Superior temporal gyrus (tissue), 1 donor: ENCODE measurements around the gene SLC27A5.

ENCODE experiments used
- DNase-seq: peaks from one replicate; pipeline ENCODE4 v3.0.0-alpha.2; 2016; ENCODE audit errors: extremely low spot score

SLC27A5 gene, protein sequence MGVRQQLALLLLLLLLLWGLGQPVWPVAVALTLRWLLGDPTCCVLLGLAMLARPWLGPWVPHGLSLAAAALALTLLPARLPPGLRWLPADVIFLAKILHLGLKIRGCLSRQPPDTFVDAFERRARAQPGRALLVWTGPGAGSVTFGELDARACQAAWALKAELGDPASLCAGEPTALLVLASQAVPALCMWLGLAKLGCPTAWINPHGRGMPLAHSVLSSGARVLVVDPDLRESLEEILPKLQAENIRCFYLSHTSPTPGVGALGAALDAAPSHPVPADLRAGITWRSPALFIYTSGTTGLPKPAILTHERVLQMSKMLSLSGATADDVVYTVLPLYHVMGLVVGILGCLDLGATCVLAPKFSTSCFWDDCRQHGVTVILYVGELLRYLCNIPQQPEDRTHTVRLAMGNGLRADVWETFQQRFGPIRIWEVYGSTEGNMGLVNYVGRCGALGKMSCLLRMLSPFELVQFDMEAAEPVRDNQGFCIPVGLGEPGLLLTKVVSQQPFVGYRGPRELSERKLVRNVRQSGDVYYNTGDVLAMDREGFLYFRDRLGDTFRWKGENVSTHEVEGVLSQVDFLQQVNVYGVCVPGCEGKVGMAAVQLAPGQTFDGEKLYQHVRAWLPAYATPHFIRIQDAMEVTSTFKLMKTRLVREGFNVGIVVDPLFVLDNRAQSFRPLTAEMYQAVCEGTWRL

DNA sequence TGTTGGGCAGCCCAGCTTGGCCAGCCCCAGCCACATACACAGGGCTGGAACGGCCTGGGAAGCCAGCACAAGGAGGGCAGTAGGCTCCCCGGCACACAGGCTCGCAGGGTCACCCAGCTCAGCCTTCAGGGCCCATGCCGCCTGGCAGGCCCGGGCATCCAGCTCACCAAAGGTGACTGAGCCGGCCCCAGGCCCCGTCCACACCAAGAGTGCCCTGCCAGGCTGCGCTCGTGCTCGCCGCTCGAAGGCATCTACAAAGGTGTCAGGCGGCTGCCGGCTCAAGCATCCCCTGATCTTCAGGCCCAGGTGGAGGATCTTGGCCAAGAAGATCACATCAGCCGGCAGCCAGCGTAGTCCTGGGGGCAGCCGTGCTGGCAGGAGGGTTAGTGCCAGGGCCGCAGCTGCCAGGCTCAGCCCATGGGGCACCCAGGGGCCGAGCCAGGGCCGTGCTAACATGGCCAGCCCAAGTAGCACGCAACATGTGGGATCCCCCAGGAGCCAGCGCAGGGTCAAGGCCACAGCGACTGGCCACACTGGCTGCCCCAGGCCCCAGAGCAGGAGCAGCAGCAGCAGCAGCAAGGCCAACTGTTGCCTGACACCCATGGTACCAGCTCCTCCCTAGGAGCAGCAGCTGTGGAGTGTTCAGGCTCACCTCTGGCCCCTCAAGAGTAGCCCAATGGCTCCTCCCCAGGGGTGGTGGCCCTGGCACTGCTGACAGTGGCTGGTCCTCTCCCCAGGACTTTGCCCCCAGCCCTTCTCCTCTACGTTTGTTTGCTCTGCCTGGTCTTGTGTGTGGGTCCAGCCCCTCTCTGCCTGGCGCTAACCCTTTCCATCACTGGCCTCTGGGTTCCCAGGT lies at the start of gene SLC27A5:
Gene SLC27A5 (minus strand): TSS at position 640 of the 856 bp plus-strand sequence. CDS start 37 bp downstream, at position 603.
- DNase-seq: no peak

DNA sequence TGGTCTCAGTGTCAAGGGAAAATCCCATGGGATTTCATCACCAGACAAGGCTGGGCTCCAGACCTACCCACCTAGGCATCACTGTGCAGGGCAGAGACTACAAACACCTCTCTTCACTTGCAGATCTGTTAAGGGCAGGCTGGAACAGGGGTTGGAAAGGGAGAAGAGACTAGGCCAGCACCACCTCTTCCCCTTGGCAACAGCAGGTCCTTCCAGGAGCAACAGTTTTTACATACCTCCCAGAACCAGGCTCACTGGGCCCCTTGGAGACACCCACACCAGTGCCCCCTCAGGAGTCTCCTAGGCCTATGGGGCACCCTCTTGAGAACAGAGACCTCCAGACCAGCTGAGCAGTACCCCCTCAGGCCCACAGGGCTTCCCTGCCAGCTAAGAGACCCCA lies 49.1 kb upstream of the SLC27A5 start:
- DNase-seq: no peak

DNA sequence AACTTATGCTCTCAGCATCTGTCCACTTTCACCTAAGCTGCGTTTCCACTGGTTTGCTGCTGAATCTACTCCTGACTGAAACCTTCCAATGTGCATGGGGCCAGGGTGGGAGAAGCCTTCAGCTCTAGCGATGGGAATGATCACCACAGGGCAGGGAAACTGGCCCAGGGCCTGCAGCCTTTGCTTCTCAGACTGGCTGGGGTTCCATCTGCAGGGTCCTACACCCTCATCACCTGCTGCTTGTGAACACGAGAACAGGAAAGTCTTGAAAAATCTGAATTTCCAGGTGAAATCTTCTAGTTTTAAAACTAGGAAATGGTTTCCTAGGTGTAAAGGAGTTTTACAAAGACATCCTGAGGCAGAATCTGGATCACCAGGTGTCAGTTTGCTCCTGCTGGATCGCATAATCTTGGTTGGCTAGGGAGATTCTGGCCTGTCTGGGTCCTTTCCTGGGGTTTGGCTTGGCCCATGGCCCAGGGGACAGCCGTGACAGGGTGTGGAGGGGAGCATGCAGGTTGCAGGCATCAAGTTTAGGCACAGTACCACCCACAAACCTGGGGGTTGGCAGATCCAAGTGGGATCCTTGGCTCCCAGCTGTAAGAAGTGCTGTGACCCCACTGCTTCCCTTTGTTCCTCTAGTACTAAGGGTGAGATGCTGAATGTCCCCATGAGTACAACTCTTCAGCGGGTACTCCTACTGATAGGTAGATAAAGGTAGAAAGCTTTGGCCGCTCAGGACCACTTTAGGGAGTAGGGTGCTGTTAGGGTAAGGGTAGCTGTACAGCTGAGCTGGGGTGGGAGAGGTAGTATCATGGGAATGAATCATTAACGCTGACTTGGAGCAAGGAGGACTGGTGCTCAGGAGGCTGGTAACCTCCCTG lies 48.5 kb upstream of the SLC27A5 start:
- DNase-seq: no peak

DNA sequence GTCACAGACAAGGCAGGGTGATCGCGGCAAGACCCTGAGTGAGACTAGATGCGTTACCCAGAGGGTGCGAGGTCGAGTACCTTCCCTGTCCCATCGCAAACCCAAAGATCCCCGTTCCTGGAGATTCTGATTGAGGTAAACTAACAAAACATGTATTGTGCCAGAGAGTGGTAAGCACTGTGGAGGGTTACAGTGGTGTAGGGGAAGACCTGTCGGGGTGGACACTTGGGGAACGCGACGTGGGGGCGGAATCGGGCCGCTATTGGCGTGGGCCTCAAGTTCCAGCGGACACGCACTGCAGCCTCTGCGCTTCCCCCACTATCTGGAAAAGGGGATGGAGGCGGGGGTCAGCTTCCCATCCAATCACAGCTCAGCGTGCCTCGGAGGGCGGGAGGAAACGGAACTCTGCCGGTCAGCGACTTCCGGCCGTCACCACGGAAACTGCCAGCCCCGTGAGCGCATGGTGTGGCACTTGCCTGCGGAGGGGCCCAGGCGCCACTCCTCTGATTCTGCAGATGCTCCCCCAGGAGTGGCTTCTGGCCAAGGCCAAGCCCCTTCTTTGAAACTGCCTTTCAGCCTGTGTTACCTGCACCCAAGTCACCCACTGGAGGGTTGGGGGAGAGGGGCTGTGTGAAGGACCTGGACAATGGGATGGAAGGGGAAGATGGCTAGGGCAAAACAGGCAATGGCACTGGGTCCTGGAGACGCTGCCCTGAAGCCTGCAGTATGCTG lies 47.6 kb upstream of the SLC27A5 start:
- peak; percentile 90 for DNase-seq

DNA sequence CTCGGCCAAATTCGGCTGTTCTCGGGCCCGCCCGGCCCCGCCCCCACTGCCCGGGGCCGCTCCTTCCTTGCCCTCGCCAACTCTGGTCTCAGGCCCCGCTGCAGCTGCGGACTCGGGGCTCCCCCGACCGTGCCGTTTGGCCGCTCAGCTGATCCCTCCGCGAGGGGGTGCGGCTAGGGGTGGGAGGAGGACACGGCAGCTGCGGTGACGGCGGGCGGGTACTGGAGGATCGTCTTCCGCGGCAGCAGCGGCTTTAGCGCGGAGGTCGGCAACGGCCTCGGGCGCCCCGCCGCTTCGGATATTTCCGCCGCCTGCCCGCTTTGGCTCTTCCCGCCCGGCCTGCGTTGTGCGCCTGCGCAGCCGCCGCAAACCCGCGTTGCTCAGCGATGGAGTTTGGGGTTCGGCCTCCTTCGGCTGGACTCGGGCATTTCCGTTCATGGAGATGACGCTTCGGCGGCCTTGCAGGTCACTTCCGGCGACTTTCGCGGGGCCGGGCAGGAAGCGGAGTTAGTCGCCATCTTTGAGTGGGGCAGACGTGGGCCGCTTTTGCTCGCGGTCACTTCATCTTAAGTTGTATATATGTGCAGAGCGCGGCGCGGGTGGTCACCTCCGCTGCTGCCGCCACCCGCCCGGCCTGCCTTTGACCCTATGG lies 47.0 kb upstream of the SLC27A5 start:
- DNase-seq: peak; percentile 97

DNA sequence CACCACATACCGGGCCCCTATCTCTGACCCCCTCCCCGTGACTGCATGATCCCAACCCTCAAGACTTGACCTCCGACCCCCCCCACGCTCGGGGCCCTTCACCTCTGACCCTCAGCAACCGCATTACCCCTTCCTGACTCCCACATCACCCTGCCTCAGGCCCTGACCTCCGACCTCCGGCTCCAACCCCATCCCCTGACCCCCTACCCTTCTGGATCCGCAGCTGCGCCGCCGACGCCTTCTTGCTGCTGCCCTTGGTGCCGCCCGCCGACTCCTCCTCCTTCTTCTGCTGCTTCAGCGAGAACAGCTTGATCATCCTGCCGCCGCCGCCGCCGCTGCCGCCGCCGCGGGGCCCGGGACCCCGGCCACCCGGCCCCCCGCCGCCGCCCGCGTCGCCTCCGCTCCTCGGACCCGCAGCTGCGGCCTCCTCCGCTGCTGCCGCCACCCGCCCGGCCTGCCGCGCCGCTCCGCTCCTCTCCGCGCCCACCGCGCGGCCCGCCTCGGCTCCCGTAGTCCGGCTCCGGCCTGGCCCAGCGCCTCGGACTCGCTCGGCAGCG lies 46.4 kb upstream of the SLC27A5 start, which contains the start of gene UBE2M:
Gene UBE2M (minus strand): TSS at position 546 of the 557 bp plus-strand sequence. CDS start 230 bp downstream, at position 316.
- no peak for DNase-seq

DNA sequence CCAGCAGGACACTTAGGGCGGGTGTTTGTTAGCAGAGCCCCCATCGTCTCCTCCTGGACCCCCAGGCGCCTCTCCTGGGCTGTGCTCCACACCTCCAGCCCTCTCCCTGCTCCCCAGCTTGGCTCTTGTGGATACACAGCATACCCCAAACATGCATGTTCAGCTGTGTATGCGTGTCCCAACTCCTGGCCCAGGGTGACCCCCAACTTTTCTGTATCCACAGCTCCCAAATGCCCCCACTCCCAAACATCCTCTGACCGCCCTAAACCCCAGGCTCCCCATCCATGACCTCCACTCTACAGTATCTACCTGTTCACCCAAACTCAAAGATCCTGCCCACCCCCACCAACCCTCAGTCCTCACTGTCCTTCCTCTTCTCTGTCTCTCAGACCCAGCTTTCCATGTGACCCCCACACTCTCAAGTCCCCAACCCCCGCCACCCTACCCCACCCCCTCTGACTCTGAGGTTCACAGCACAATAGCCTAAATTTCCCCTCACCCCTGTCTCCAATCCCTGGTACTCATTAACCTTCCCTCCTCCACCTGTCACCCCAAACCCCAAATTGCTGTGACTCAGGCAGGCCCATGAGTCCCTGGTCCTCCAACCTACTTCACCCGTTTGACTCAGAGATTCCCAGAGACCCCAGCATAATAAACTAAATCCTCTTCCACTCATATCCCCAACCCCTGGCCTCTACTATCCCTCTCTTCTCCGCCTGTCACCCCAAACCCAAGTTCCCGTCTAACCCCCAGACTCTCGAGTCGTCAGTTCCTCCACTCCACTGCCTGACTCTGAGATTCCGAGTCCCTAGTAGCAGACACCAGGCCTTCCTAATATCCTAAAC lies 45.7 kb upstream of the SLC27A5 start:
- no peak for DNase-seq

DNA sequence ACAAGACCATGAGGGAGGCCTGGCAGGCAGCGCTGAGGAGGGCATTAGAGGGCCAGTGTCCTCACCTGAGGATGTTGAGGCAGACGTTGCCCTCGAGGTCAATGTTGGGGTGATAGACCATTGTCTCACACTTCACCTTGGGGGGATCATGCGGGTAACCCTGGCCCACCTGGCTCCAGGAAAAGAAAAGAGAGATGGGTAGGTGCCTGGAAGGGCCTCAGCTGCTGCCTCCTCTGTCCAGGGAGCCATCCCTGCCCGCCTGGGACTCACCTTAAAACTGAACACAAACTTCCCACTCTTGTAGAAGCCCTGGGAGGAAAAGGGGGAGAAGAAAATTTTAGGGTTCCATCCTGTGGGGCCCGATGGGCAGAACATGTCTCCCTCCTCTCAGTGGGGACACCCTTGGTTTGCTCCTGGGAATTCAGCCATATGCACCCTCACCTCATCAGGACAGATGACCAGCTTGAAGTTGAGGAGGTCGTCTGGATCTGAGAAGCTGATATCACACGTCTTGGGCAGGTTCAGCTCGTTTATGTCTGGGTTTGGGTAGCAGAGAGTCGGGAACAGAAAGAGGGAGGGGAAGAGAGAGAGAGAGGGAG lies 44.9 kb upstream of the SLC27A5 start:
- DNase-seq: no peak

DNA sequence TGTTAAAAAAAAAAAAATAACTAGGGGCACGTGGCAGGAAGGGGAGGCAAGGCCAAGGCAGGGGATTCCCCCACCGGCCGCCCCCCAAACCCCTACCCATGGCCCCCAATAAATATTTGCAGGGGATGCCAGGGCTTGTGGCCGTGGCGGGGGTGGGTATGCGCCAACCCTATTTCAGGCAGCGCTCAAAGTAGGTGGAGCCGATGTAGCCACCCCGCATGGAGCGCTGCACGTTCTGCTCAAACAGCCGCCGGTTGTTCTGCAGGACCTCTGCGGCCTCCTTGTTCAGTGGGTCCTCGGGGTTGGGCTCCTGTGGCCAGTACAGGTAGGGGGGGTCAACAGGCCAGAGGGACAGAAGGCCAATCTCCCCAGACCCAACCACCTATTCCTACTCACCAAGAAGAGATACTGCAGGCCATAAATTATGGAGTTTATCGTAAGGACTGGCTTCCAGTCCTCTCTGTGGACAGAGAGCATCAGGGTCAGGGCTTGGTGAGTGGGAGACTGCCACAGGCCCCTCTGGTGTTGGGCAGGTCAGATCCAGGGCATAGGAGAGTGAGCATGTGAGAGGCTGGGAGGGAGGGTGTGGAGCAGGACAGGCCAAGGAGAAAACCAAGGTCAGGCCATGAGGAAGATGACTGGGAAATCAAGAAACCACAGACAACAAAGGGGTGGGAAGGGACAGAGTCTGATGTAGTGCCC lies 44.3 kb upstream of the SLC27A5 start:
- DNase-seq: no peak

DNA sequence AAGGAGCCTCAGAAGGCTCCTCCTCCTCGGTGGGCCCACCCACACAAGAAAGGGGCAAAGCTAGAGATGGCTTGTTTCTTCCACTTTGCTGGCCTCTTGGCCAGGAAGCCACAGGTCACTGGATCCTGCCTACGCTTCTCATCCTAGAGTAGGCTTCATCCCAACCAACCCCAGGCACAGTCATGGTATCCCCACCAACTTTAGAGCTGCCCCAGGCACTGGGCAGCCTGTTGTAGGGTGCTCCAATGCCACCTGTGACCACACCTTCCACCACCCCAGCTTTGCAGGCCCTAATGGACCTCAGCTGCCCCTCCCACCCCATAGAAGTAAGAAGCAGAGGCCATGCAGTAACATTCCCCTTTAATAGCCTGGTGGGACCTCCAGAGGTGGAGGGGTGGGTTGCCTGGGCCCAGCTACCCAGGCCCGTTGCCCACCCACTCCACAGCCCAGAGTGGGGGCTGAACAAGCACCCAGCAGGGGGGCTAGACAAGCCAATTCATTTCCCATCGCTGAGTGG lies 43.6 kb upstream of the SLC27A5 start:
- no peak for DNase-seq

DNA sequence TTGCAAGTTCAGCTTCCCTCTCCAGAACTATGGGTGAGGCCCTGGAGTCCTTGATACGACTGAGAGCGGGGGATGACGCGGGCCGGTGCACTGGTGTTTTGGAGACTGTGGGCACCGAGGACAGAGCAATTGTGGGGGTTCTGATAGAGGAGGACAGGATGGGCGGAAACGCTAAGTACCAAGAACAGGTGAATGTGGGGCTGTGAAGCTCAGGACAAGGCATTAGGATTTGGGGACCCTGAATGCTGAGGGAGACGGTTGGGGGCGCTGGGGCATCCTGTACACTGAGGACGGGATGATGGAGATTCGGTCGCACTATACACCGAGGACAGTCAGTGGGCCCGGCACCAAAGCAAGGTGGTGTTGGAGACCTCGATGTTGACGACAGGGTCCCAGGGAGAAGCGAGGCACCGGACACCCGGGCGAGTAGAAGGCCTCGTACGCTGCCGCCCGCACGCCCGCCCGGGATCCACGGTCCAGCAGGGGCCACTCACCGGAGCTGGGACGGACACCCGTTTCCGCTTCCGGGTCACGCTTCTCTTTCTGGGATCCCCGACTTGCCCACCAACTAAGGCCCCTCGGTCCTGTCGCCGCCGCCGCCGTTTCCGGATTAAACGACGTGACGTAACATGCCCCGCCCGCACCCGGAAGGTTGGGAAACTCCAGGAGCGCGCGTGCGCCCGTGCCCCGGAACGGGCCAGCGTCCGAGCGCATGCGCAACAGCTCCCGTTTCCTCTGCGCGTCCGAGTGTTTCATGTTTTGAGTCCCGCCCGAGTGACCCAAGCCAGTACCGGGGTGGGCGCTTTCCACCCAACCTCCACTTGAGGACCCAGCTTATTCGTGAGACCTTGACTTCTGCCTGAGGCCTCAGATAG lies 42.9 kb upstream of the SLC27A5 start, which contains the start of gene CHMP2A:
Gene CHMP2A (minus strand): TSS at position 612 of the 875 bp plus-strand sequence. CDS start 893 bp downstream, outside the sequence.
- DNase-seq: peak; percentile 95

DNA sequence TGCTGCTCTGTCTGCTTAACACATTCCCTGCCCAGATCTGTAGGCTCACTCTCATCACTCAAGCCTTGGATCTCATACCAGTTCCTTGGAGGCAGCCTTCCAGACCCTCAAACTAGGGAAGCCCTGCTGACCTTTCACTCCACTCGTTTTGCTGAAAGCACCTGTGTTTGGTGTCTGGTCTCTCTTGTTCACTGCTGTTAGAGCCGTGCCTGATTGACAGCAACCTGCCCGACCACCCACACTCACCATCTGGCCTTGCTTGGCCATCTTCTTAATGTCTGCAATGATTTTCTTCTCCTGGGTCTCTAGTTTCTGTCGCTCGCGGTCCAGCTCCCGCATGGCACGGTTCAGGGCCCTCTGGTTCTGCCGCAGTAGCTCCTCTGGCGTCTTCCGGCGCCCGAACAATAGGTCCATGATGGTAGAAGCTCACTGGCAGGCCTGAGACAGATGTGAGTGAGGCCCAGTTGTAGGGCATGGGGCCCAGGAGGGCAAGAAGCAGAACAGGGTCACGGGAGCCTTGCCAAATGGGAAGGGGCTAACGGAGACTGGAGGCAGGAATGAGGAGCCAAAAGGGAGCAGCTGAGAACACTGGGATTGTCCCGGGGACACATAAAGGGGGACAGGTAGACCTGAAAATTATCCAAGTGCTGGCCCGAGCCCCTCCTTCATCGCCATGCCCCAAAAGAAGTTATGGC lies 42.2 kb upstream of the SLC27A5 start:
- no peak for DNase-seq

DNA sequence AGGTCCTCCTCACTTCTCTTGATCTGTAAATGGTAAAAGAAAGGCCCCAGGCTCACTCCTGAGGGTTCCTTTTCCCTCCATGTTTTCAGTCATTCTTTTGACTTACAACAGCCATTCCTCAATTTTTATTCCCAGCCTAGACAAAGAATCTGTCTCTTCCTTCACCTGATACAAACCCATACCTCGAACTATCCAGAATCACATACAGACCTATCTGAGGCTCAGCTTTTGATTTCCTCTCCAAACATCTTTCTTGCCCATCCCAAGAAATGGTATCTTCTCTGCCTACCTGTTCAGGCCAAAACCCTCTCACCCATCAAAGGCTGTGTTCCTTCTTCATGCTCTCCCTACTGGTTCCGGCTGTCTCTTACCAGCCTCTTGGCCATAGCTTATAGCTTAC lies 40.9 kb upstream of the SLC27A5 start:
- DNase-seq: no peak

DNA sequence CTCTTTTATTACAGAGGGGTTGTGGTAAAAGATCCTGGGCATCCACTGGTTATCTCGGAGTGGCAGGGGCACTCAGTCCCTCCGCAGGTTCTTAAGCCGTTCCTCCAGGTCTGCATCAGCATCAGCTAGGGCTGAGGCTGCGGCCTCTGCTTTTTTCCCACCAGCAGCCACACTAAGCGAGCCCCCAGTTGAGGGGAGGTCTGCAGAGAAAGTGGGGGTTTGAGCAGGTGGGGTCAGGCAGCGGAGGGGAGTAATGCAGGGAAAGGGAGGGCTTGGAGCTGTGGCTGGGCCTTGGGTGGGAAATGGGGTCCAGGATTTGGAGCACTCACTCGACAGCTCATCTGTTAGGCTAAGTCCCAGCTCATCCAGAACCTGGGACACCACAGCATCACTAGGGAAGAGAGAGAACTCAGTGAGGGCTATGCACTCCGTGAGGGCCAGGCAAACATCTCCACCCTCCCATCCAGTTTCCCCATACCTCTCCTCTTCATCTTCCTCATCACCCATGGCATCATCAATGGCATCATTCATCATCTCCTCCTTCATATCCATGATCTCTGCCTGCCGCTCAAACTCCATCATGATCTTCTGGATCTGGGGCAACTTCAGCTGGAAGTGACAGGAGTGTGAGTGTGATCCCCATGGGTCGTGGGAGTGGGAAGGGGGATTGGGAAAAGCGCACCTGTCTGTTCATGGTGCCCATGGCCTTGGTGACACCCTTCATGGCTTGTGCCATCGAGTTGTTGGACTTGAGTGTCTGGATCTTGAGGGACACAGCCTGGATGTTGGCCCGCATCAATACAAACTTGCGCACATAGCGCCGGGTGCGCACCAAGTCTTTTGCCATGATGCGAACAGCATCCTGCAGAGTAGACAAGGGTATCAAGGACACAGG lies 40.0 kb upstream of the SLC27A5 start:
- DNase-seq: no peak

DNA sequence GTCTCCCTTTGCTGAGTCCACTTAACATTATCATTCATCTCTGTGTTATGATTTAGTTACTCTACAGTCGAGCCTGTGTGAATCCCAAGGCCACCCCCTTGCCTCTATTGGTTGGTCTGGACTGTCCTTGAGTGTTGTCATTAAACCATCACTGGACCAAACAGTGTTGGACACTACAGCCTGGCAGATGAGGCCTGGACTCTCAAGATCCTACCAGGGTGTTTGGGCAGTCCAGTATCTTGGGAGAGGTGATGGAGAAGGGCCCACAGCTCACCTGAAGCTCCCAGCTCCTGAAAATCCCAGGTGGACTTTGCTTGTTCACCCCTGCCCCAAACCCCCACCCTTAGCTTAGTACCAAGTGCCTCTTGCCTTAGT lies 39.3 kb upstream of the SLC27A5 start:
- DNase-seq: no peak
